HCT116 (cell line): ENCODE measurements around the gene RAD51C. TPM values are rescaled to one million over a fixed set of nuclear protein-coding genes. Genes with fewer than 3 reads are reported as not detected.
A peak's percentile ranks its signal among the peaks of the same experiment; 100 is the strongest.

Experiments
- ATAC-seq: fragments of 200-7000 bp; cut with Tn5 transposase; 2 replicates; pipeline ENCODE4 v1.9.1; 2020; ENCODE audit warnings: mild to moderate bottlenecking, moderate library complexity
- BruUV-seq: library from RNA; stranded (reverse); fragments of 400-500 nt; replicated peaks from 2 replicates; lab custom pipeline; 2021; lab: Mats Ljungman, UMichigan
- CTCF ChIA-PET: fragments of 300-600 bp; sonication (Branson Sonifier 250); formaldehyde crosslinking; loops from one replicate; lab custom pipeline; 2021; ENCODE audit warnings: antibody characterized with exemption; lab: Charles Lee
- POLR2A ChIA-PET: fragments of 300-600, 350-600 bp; sonication (Branson Sonifier 250); formaldehyde crosslinking; loops from one replicate; lab custom pipeline; 2021; ENCODE audit warnings: antibody characterized with exemption; lab: Charles Lee
- RAD21 ChIA-PET, 2 experiments: fragments of 300-600 bp; sonication (Branson Sonifier 250); formaldehyde crosslinking; loops; one replicate each; lab custom pipeline; 2023; ENCODE audit warnings: low total read pairs in 2 of 2; ENCODE audit not compliant: uncharacterized antibody in 2 of 2, unreplicated experiment in 2 of 2, low non-redundant PET in 1 of 2; lab: Charles Lee
- DNase-seq: peaks from one replicate; pipeline ENCODE4 v3.0.0-alpha.2; 2010; ENCODE audit warnings: low read depth, low spot score
- H2AFZ ChIP-seq: fragments of 200-600 bp; shearing (Covaris generic), sonication (generic); 2 replicates; pipeline ENCODE4 v1.6.1; 2017; ENCODE audit warnings: low read depth, mixed run types, mixed read lengths, antibody characterized with exemption, low read length; ENCODE audit not compliant: poor library complexity, severe bottlenecking
- H3K27ac ChIP-seq: 2 replicates; pipeline ENCODE4 v1.5.1; 2012; ENCODE audit warnings: low read depth, low read length
- H3K27me3 ChIP-seq: fragments of 200-600 bp; sonication (generic); 2 replicates; pipeline ENCODE4 v1.6.1; 2016; ENCODE audit warnings: mixed run types, low read length, mixed read lengths; ENCODE audit not compliant: insufficient read depth
- H3K36me3 ChIP-seq, 2 experiments: fragments of 200-500 bp in 1 of 2; fragments of 200-600 bp in 1 of 2; sonication (Bioruptor generic) in 1 of 2; sonication (generic) in 1 of 2; 2 replicates each; pipeline versions ENCODE4 v1.5.1 to v1.6.1; 2014 to 2016; ENCODE audit warnings: low read length in 2 of 2, inconsistent platforms in 1 of 2, mixed read lengths in 1 of 2, mixed run types in 1 of 2; ENCODE audit not compliant: insufficient read depth in 2 of 2, control insufficient read depth in 1 of 2
- H3K4me1 ChIP-seq, 2 experiments: fragments of 200-600 bp in 1 of 2; sonication (generic) in 1 of 2; 2 replicates each; pipeline versions ENCODE4 v1.5.1 to v1.6.1; 2012 to 2017; ENCODE audit warnings: low read length in 2 of 2, inconsistent platforms in 1 of 2, mild to moderate bottlenecking in 1 of 2, mixed read lengths in 1 of 2, mixed run types in 1 of 2, moderate library complexity in 1 of 2; ENCODE audit not compliant: insufficient read depth in 2 of 2, control insufficient read depth in 1 of 2
- H3K4me2 ChIP-seq: fragments of 200-600 bp; sonication (generic); 2 replicates; pipeline ENCODE4 v1.6.1; 2017; ENCODE audit warnings: mixed run types, low read length, mixed read lengths
- H3K4me3 ChIP-seq, 2 experiments: fragments of 200-600 bp in 1 of 2; sonication (generic) in 1 of 2; replicated peaks in 1 of 2; 2 replicates each; pipeline ENCODE4 v1.5.1; 2011 to 2016; ENCODE audit warnings: low read length in 2 of 2, control low read depth in 1 of 2, low read depth in 1 of 2, mild to moderate bottlenecking in 1 of 2, mixed read lengths in 1 of 2, mixed run types in 1 of 2
- H3K79me2 ChIP-seq: fragments of 200-600 bp; sonication (generic); 2 replicates; pipeline ENCODE4 v1.6.1; 2017; ENCODE audit warnings: mild to moderate bottlenecking, mixed run types, low read length, moderate library complexity, mixed read lengths; ENCODE audit not compliant: insufficient read depth
- H3K9ac ChIP-seq: fragments of 200-600 bp; sonication (generic); 2 replicates; pipeline ENCODE4 v1.6.1; 2016; ENCODE audit warnings: low read length, mixed read lengths
- H3K9me2 ChIP-seq: fragments of 200-600 bp; sonication (generic), shearing (Covaris generic); 2 replicates; pipeline ENCODE4 v1.6.1; 2017; ENCODE audit warnings: mixed run types, mild to moderate bottlenecking, moderate library complexity; ENCODE audit not compliant: insufficient read depth
- H3K9me3 ChIP-seq, 2 experiments: fragments of 200-500 bp in 1 of 2; fragments of 200-600 bp in 1 of 2; sonication (Bioruptor generic) in 1 of 2; sonication (generic) in 1 of 2; 2 replicates each; pipeline ENCODE4 v1.6.1; 2014 to 2017; ENCODE audit warnings: low read length in 2 of 2, mixed read lengths in 2 of 2, inconsistent platforms in 1 of 2, low read depth in 1 of 2, mild to moderate bottlenecking in 1 of 2, mixed run types in 1 of 2, moderate library complexity in 1 of 2; ENCODE audit not compliant: control insufficient read depth in 1 of 2, insufficient read depth in 1 of 2
- H4K20me1 ChIP-seq: fragments of 200-600 bp; sonication (generic), shearing (Covaris generic); 2 replicates; pipeline ENCODE4 v1.6.1; 2017; ENCODE audit warnings: mixed run types, mild to moderate bottlenecking, moderate library complexity; ENCODE audit not compliant: insufficient read depth
- ATF3 ChIP-seq: IDR thresholded peaks from 2 replicates; pipeline ENCODE4 v1.6.1; 2012
- CBX3 ChIP-seq: IDR thresholded peaks from 2 replicates; pipeline ENCODE4 v1.6.1; 2012; ENCODE audit warnings: low read depth
- CEBPB ChIP-seq: IDR thresholded peaks from 2 replicates; pipeline ENCODE4 v1.6.1; 2012; ENCODE audit warnings: low read depth
- EGR1 ChIP-seq: IDR thresholded peaks from 2 replicates; pipeline ENCODE4 v1.6.1; 2012; ENCODE audit warnings: low read depth
- FOSL1 ChIP-seq: IDR thresholded peaks from 2 replicates; pipeline ENCODE4 v1.6.1; 2012; ENCODE audit warnings: low read depth
- JUND ChIP-seq: IDR thresholded peaks from 2 replicates; pipeline ENCODE4 v1.6.1; 2012
- RAD21 ChIP-seq: IDR thresholded peaks from 2 replicates; pipeline ENCODE4 v1.6.1; 2012; ENCODE audit warnings: low read depth, mild to moderate bottlenecking
- REST ChIP-seq: IDR thresholded peaks from 2 replicates; pipeline ENCODE4 v1.6.1; 2012; ENCODE audit warnings: low read depth
- SIN3A ChIP-seq: IDR thresholded peaks from 2 replicates; pipeline ENCODE4 v1.6.1; 2012; ENCODE audit warnings: low read depth
- SP1 ChIP-seq: IDR thresholded peaks from 2 replicates; pipeline ENCODE4 v1.6.1; 2012; ENCODE audit warnings: low read depth
- SRF ChIP-seq: IDR thresholded peaks from 2 replicates; pipeline ENCODE4 v1.6.1; 2012; ENCODE audit warnings: low read depth
- ZBTB33 ChIP-seq: IDR thresholded peaks from 2 replicates; pipeline ENCODE4 v1.6.1; 2011; ENCODE audit warnings: mild to moderate bottlenecking, low read length, moderate library complexity; ENCODE audit not compliant: insufficient replicate concordance; ENCODE audit errors: extremely low read depth
- ZNF274 ChIP-seq: fragments of 200-500 bp; sonication (Bioruptor generic); IDR thresholded peaks from 2 replicates; pipeline ENCODE4 v1.6.1; 2014; ENCODE audit warnings: mild to moderate bottlenecking, low read depth, low read length, inconsistent platforms
- intact Hi-C: fragments of 100-400 bp; cut with micrococcal nuclease; formaldehyde crosslinking; loops from 2 replicates; pipeline ENCODE4 v1.10.0; 2022
- total RNA-seq: library from RNA; stranded (reverse); gene quantifications from one replicate; pipeline ENCODE4 v1.2.1, GENCODE V29; 2021; ENCODE audit not compliant: unreplicated experiment

Gene RAD51C
- total RNA-seq, 1 experiment from 2014 or later: 94.9 TPM

- Histone ChIP-seq H3K36me3 (peaks cover 6 to 12% of the 10 kb centered on the region in 2 experiments; a peak in 3 of 4 replicates), H3K4me1 (peaks cover 13 to 18% of the 10 kb centered on the region in 2 experiments; a peak in 3 of 4 replicates), H3K79me2 (peaks cover 42% of the 10 kb centered on the region), H2AFZ (no peak overlapping the region), H3K9me2 (no peaks in the 10 kb centered on the region), H3K27ac (no peak overlapping the region), H3K4me3 (no peak overlapping the region; a peak in 1 of 4 replicates), H3K9ac (peak overlapping the region; percentile 89; the same call in 1 of the 2 replicates), H3K9me3 (no peaks in the 10 kb centered on the region), H4K20me1 (no peaks in the 10 kb centered on the region), H3K4me2 (peak overlapping the region; percentile 88; the same call in 1 of the 2 replicates), H3K27me3 (no peaks in the 10 kb centered on the region)
- TF ChIP-seq CBX3 (no peak), SIN3A (no peak), SRF (no peak), CEBPB (no peak), JUND (no peak), ZNF274 (no peak), REST (no peak), ATF3 (no peak), RAD21 (no peak), SP1 (no peak), EGR1 (no peak), ZBTB33 (no peak), FOSL1 (no peak)
- ChIA-PET CTCF (no interaction called here), POLR2A (interaction anchor here (5.7 kb wide), 1 partner anchor 63 kb away, joined by 49 read pairs; no protein-coding TSS in a partner anchor), RAD21 (no interaction called here)
- BruUV-seq: no TSS peak
- no peak for ATAC-seq
- intact Hi-C loops: no loop called here
- DNase-seq: no peak
Measured at GRCh38 chr17:58694302-58694701, 1.9 kb downstream of the RAD51C start.
